DND-41 (cell line): ENCODE measurements around the gene ARHGEF19.

Experiments used
- CTCF ChIP-seq: IDR thresholded peaks from 2 replicates; pipeline ENCODE4 v1.5.1; 2012; ENCODE audit warnings: borderline replicate concordance, low read length, moderate library complexity, mild to moderate bottlenecking; ENCODE audit not compliant: poor library complexity, severe bottlenecking; ENCODE audit errors: extremely low read depth
- EZH2 ChIP-seq: IDR thresholded peaks from 3 replicates; pipeline ENCODE4 v1.6.1; 2012; ENCODE audit warnings: borderline replicate concordance, low read depth, mild to moderate bottlenecking, moderate library complexity, low read length, inconsistent platforms; ENCODE audit not compliant: severe bottlenecking

GRCh38 chr1:16254263-16254928 lies 41.9 kb upstream of the ARHGEF19 start:
- no peak for TF ChIP-seq EZH2
- no peak for TF ChIP-seq CTCF
